Muscle of leg (tissue), 11 donors: ENCODE measurements around the gene SLC17A9. TPM values are rescaled to one million over a fixed set of nuclear protein-coding genes. Genes with fewer than 3 reads are reported as not detected.
A peak's percentile ranks its signal among the peaks of the same experiment; 100 is the strongest.

Experiments used
- DNase-seq: peaks from one replicate; pipeline ENCODE4 v3.0.0; 2013
- H3K27ac ChIP-seq: one replicate; pipeline ENCODE4 v1.5.1; 2013; ENCODE audit warnings: mild to moderate bottlenecking, low read length, control low read depth
- H3K27me3 ChIP-seq: one replicate; pipeline ENCODE4 v1.6.1; 2013; ENCODE audit warnings: low read length; ENCODE audit not compliant: control insufficient read depth, insufficient read depth
- H3K36me3 ChIP-seq: one replicate; pipeline ENCODE4 v1.6.1; 2013; ENCODE audit warnings: low read length; ENCODE audit not compliant: control insufficient read depth, insufficient read depth
- H3K4me1 ChIP-seq: one replicate; pipeline ENCODE4 v1.6.1; 2013; ENCODE audit warnings: low read length; ENCODE audit not compliant: control insufficient read depth, insufficient read depth
- H3K4me3 ChIP-seq: one replicate; pipeline ENCODE4 v1.5.1; 2013; ENCODE audit warnings: low read length, control low read depth
- H3K9me3 ChIP-seq: replicated peaks from 2 replicates; pipeline ENCODE4 v1.6.1; 2013; ENCODE audit warnings: low read depth, low read length; ENCODE audit not compliant: control insufficient read depth
- WGBS: methylation state at CpG from one replicate; pipeline ENCODE4 v1.1.5; 2013; ENCODE audit warnings: missing lambda C conversion rate; ENCODE audit not compliant: insufficient coverage; 5-methylcytosine and 5-hydroxymethylcytosine counted together
- polyA plus RNA-seq, 8 donors: library from polyadenylated mRNA; unstranded; fragments of 120-200 nt; gene quantifications; one replicate each; pipeline versions ENCODE4 v1.2.1 to v1.2.3, GENCODE V29; 2013; ENCODE audit warnings: inconsistent platforms in 1 of 8, low replicate concordance in 1 of 8; ENCODE audit not compliant: insufficient read length in 8 of 8, insufficient read depth in 1 of 8
- total RNA-seq: library from RNA; stranded (reverse); fragments of 120-200 nt; gene quantifications from one replicate; pipeline ENCODE4 v1.2.4, GENCODE V29; 2013

The SLC17A9 gene
- total and polyA plus RNA-seq, 9 donors = 0.41 to 1.7 (median 1.2) TPM

DNA sequence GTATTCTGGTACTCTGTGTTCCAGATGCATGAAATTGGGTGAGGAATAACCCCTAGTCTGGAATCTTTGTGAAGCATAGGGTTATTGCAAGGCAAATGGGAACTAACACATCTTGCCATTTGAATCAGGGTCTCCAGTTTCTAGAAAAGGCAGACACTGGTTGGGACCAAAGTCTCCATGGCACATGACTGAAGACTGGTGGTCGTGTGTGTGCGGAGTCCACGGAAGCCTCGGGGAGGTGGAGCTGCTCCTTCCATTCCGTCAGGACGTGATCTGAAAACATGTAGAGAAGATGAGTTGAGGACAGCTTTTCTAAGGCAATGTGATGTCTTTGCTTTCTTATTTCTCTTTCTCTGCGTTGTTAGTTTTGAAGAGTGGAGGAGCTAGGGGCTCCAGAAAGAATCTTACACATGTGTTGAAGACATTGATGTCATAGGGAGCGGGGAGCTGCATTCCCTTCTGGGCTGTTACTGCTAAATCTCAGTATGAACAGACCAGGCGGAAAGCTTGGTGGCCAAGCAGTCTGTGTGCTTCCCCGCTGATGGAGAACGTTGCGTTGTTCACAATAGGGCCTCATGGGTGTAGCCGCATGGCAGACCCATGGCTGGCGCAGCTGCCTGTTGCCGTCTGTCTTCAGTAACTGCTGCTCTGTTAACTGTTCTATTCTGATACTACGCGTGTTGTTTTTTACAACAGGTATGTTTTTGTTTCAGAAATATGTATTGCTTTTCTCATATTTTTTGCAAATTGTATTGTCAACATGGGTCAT, 4.8 kb upstream of the SLC17A9 start:
- Histone ChIP-seq H3K4me3 (no peak overlapping the region), H3K27ac (no peak overlapping the region), H3K9me3 (no peaks in the 10 kb centered on the region), H3K36me3 (peaks cover 66% of the 10 kb centered on the region), H3K4me1 (peaks cover 5% of the 10 kb centered on the region), H3K27me3 (no peaks in the 10 kb centered on the region)
- WGBS = 92% methylated on average over 12 of the region's 17 CpGs
- no peak for DNase-seq

DNA sequence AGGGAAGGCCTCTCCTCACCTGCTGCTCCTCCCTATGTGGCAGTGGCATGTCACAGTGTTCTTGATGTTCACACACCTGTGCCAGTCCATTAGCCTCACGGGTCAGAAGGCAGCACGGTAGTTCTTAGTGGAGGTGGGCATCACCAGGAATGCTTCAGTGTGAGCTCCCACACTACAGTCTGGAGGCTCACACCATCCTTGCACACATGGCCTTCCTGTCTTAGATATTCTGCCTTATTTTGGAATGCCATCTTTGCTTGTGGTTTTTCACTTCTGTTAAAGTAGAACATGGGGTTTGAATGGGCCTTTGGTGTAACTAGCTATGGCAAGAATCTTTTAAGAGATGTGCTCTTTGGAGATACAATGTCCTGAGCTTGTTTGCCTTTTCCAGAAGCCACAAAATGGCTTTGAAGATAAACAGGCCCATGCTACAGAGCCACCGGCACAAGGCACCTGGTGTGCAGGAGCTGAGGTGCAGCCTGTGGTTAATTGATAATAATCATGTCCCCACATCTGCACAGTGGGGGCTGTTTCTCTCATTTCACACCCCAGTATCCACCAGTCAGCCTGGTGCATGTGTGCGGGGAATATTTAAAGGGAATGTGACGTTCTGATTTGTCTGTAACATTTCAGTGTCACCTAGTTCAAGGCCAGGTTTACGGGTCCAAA, 3.2 kb upstream of the SLC17A9 start:
- no peak overlapping the region for H3K27ac ChIP-seq
- no peak for DNase-seq
- 90% methylated on average over 2 of the region's 6 CpGs for WGBS

DNA sequence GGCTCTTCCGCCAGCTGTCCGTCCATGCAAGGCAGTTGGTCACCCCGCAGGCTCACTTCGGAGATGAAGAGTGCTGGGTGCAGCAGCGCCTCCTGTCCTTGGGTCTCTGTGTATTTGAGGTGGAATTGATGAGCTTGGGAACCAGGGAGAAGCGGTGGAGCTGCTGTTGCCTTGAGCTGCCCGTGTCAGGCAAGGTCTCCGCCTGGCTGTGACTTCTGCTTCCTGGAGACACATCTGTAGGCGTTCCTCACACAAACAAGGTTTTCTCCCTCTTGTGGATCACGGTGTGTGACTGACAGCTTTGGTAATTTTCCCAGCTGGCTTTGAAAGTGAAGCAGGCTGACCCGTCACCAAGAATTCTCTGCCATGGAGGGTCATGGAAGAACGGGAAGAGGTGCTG, 2.5 kb upstream of the SLC17A9 start:
- Histone ChIP-seq H3K9me3 (no peaks in the 10 kb centered on the region), H3K27ac (no peak overlapping the region), H3K4me1 (peaks cover 26% of the 10 kb centered on the region), H3K36me3 (peaks cover 44% of the 10 kb centered on the region), H3K4me3 (no peak overlapping the region), H3K27me3 (no peaks in the 10 kb centered on the region)
- DNase-seq = no peak
- WGBS = 90% methylated on average over 12 of the region's 12 CpGs

More for the DNA sequence above, 3.2 kb upstream of the SLC17A9 start:
- H3K27me3 ChIP-seq = no peaks in the 10 kb centered on the region
- H3K9me3 ChIP-seq = no peaks in the 10 kb centered on the region
- H3K4me1 ChIP-seq = peaks cover 21% of the 10 kb centered on the region
- peaks cover 51% of the 10 kb centered on the region for H3K36me3 ChIP-seq
- H3K4me3 ChIP-seq = no peak overlapping the region

DNA sequence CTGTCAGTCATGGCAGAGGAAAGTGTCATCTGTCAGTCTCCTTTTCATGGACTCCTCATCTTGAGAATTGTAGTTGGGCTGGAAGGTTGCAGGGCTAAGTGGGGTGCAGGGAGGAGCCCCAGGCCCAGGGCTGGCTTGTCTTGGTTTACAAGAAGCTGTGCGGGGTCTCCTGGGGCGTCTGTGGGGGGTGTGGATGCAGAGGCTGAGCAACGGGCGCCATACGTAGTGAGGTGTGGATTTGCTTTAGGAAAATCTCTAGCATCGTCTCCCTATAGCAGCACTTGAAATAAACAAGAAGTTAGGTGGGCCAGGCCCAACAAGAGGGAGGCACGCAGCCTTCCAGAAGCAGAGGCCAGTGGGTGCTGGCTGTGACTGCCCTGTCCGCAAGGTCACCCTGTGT, 1.8 kb upstream of the SLC17A9 start:
- WGBS = 92% methylated on average over 3 of the region's 8 CpGs
- H3K36me3 ChIP-seq = peaks cover 38% of the 10 kb centered on the region
- H3K27ac ChIP-seq = no peak overlapping the region
- no peak for DNase-seq
- H3K4me1 ChIP-seq = peaks cover 26% of the 10 kb centered on the region
- H3K27me3 ChIP-seq = no peaks in the 10 kb centered on the region
- H3K4me3 ChIP-seq = no peak overlapping the region
- no peaks in the 10 kb centered on the region for H3K9me3 ChIP-seq

DNA sequence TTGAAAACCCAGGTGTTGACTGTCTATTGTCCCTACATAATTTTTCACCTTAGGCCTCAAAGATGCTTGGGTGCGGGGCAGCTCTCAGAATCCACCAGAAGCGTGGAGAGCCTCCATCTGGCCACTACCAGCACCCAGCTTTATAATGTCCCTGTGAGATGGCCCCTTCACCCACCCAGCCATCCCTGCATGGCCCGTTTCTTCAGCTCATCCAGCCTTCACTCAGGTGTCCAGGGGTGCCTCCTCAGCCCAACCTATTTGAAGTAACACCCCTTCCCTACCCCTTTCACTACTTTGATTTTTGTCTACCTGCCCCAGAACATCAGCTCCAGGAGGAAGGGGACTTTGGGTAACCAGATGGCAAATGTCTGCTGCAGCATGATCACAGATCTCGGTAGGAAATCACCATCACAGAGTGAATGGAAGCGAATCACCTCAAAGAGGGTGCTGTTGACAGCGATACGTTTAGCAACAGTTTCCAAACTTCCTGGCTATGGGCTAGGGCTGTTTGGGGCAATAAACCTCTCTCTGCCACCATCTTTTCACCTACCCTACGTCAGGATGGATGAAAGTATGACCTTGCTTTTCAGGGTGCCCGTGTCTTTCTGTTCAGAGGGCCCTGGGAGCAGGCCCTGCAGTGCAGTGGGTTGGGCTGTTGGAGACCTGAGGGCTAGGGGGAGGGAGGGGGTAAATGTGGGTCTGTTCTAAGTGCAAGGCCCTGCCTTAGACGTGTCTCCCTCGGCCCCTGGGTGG, 1.2 kb upstream of the SLC17A9 start:
- peaks cover 32% of the 10 kb centered on the region for H3K36me3 ChIP-seq
- peaks cover 26% of the 10 kb centered on the region for H3K4me1 ChIP-seq
- H3K27ac ChIP-seq = no peak overlapping the region
- 76% methylated on average over 9 of the region's 11 CpGs for WGBS
- no peaks in the 10 kb centered on the region for H3K27me3 ChIP-seq
- H3K9me3 ChIP-seq = no peaks in the 10 kb centered on the region
- DNase-seq = no peak
- H3K4me3 ChIP-seq = no peak overlapping the region

DNA sequence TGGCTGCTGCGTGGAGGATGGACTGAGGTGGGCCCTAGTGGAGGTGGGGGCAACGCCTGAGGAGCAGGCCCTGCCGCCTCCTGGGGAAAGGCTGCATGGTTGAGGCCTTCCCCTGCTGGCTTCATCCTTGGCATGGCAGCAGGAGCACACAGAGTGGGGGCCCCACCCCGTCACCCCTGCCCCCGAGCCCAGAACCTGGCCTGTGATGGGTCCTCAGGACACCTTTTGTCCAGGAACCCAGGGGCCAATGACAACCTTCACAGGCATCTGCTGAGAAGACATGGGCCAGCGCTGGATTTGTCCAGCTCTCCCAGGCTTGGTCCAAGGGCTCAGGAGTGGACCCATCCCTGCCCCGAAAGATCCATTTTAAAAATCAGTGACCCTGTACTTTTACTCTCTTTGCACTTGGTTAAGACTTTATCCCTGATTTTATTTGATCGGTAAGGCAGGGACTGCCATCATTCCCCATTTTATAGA, 575 bp upstream of the SLC17A9 start:
- Histone ChIP-seq H3K9me3 (no peaks in the 10 kb centered on the region), H3K4me3 (no peak overlapping the region), H3K36me3 (peaks cover 27% of the 10 kb centered on the region), H3K27ac (no peak overlapping the region), H3K4me1 (peaks cover 26% of the 10 kb centered on the region), H3K27me3 (no peaks in the 10 kb centered on the region)
- WGBS = 90% methylated on average over 8 of the region's 8 CpGs
- DNase-seq = no peak

DNA sequence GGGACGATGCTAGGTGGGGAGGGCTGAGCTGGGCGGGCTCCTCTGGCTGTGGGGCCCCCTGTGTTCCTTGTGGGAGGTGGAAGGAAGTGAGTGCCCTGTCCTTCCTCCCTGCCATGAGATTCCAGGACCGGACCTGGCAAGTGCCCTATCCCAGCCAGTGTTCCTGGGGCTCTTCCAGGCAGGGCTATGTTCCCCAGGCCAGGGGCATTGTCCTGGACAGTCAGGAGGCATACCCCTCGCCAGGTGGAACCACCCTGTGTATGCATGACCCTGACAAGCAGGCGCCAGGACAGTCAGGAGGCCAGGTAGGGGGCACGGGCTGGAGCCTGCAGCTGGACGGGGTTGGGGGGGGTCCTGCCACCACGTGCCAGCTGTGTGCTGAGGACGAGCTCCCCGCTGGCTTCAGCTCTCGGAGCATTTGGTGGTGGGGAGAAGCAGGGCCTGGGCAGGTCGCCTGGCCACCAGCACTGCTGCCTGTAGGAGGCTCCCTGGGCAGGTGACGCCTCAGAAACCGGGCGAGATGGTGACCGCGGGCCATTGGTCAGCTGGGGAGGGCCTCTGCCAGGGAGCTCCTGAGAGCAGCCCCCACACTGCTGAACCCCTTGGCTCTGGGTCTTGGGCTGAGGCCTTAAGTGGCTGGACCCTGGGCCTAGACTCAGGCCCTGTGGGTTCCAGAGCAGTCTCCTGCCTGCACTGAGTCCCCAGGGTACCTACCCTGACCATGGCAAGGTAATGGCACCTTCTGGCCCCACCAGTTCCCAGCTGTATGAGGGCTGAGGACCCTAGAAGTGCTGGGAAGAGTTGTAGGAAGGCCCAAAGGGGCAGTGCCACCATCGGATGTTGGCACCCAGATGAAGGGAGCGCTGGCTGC, 694 bp downstream of the SLC17A9 start:
- peaks cover 19% of the 10 kb centered on the region for H3K36me3 ChIP-seq
- WGBS = 62% methylated on average over 18 of the region's 19 CpGs
- peak; percentile 20 for DNase-seq
- no peaks in the 10 kb centered on the region for H3K27me3 ChIP-seq
- H3K27ac ChIP-seq = peak overlapping the region; percentile 45
- H3K4me1 ChIP-seq = peaks cover 26% of the 10 kb centered on the region
- no peak overlapping the region for H3K4me3 ChIP-seq
- no peaks in the 10 kb centered on the region for H3K9me3 ChIP-seq

DNA sequence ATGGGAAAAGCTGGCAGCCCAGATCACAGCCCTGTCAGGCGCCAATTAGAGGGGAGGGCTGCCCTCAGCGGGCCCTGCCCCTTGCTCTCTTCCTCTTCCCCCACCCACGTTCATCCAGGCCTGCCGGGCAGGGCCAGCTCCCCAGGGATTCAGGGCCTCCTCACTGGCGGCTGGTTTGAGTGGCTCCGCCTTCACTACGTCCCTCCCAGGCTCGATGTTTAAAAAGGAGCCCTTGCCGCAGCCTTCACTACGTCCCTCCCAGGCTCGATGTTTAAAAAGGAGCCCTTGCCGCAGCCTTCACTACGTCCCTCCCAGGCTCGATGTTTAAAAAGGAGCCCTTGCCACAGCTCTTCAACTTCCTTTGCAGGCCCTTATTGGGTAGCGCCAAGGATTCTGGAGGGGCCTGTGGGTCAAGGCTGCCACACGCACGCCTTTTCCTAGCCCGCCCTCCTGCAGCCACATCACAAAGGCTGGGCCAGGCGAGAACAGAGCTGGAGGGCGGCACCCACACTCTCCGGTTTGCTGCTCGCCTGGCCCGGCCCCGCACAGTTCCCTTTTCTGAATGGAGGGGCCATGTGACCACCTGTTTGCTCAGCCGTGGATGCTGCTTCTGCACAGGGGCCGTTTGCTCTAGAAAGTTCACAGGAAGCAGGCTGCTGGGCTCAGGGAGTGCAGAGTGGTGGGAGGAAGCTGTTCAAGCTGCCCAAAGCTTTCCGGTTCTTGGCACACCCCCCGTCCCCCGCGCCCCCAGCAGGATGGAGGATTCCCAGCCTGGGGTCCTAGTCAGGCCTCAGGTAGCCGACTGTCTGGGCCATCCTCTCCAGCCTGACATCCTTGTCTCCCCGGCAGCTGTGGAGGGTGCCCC, 1.6 kb downstream of the SLC17A9 start:
- 7% methylated on average over 27 of the region's 32 CpGs for WGBS
- Histone ChIP-seq H3K9me3 (no peaks in the 10 kb centered on the region), H3K36me3 (peaks cover 15% of the 10 kb centered on the region), H3K27me3 (no peaks in the 10 kb centered on the region), H3K27ac (peak overlapping the region; percentile 45), H3K4me3 (no peak overlapping the region), H3K4me1 (peaks cover 26% of the 10 kb centered on the region)
- peak; percentile 86 for DNase-seq
